ENCODE data around the gene HS3ST3A1. TPM values are rescaled to one million over a fixed set of nuclear protein-coding genes. Genes with fewer than 3 reads are reported as not detected.

Gene HS3ST3A1
- total RNA-seq, 4 donors from 2014 or later, result 2.9 to 10.5 (median 5.0) TPM

GRCh38 chr17:13582776-13583547 lies 18.8 kb downstream of the HS3ST3A1 start:
- peaks cover 2% of the 10 kb centered on the region for H3K27me3 ChIP-seq
- no peaks in the 10 kb centered on the region for H3K9me3 ChIP-seq
- DNase-seq (ENCODE audit: low spot score in 2 of 2), result no peak
- no peak for TF ChIP-seq CTCF (IDR thresholded peaks at IDR 0.05)
- no peak for TF ChIP-seq POLR2A (IDR thresholded peaks at IDR 0.05)
- no peak for TF ChIP-seq POLR2AphosphoS5 (IDR thresholded peaks at IDR 0.05)
- TF ChIP-seq EP300 (IDR thresholded peaks at IDR 0.05), result no peak
- no peaks in the 10 kb centered on the region for H3K36me3 ChIP-seq
- peaks cover 3% of the 10 kb centered on the region for H3K4me1 ChIP-seq
- WGBS, result 79% methylated on average over 9 of the region's 9 CpGs
- no peak overlapping the region for H3K27ac ChIP-seq
- H3K4me3 ChIP-seq, result no peak overlapping the region

- H3K27ac ChIP-seq, result no peak overlapping the region
- H3K36me3 ChIP-seq, result no peaks in the 10 kb centered on the region
- no peak overlapping the region for H3K4me3 ChIP-seq
- peaks cover 3% of the 10 kb centered on the region for H3K4me1 ChIP-seq
- no peaks in the 10 kb centered on the region for H3K9me3 ChIP-seq
- 26% methylated on average over 3 of the region's 3 CpGs for WGBS
- TF ChIP-seq CTCF (IDR thresholded peaks at IDR 0.05) (no peak), POLR2AphosphoS5 (IDR thresholded peaks at IDR 0.05) (no peak), POLR2A (IDR thresholded peaks at IDR 0.05) (no peak), EP300 (IDR thresholded peaks at IDR 0.05) (no peak)
- DNase-seq (ENCODE audit: low spot score in 2 of 2), result no peak
- H3K27me3 ChIP-seq, result peaks cover 2% of the 10 kb centered on the region
These were observed 19.8 kb downstream of the HS3ST3A1 start for GRCh38 chr17:13581925-13582324.

DNA sequence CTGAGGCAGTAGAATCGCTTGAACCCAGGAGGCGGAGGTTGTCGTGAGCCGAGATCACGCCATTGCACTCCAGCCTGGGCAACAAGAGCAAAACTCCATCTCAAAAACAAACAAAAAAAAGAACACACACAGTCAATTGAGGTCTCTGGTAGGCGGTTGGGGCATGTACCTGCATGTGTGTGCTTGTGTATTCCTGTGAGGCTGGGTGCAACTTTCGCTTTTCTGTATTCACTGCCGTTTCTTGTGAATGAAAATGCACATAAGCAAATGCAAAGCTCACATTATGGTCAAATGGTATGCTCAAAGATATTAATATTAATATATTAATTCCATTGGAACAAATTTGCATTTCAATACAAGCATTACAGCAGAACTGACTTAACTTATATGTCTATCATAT lies 20.9 kb downstream of the HS3ST3A1 start:
- H3K27ac ChIP-seq, result no peak overlapping the region
- no peaks in the 10 kb centered on the region for H3K27me3 ChIP-seq
- no peaks in the 10 kb centered on the region for H3K36me3 ChIP-seq
- WGBS, result 67% methylated on average over 8 of the region's 8 CpGs
- TF ChIP-seq POLR2AphosphoS5 (IDR thresholded peaks at IDR 0.05) (no peak), EP300 (IDR thresholded peaks at IDR 0.05) (no peak), POLR2A (IDR thresholded peaks at IDR 0.05) (no peak), CTCF (IDR thresholded peaks at IDR 0.05) (no peak)
- H3K4me3 ChIP-seq, result no peak overlapping the region
- H3K4me1 ChIP-seq, result peaks cover 3% of the 10 kb centered on the region
- no peak for DNase-seq (ENCODE audit: low spot score in 2 of 2)
- no peaks in the 10 kb centered on the region for H3K9me3 ChIP-seq

DNA sequence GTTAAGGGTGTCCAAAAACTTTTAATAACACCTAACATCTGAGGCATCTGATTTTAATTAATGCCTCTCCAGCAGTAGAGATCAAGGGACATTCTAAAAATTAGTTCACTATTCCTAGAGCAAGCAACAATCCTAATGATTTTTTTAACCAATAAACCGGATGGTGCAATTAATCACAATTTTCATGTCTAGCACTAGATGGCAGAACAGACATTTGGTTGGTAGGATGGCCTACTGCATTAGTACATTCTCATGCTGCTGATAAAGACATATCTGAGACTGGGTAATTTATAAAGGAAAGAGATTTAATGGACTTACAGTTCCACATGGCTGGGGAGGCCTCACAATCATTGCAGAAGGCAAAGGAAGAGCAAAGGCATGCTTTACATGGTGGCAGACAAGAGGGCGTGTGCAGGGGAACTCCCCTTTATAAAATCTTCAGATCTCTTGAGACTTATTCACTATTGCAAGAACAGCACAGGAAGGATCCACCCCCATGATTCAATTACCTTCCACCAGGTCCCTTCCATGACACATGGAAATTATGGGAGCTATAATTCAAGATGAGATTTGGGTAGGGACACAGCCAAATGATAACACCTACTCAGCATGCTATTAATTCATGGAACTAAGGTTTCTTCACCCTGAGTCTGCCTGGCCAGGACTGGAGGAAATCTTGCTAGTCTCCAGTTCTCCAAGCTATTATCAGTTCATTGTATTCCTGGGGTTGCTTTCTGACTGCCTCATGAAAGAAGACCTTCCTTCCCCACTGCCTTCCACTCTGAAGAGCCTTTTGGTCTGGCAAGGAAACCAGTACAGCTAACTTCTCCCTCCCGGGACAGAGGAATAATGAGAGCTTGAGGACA lies 24.8 kb downstream of the HS3ST3A1 start:
- Histone ChIP-seq H3K27ac (no peak overlapping the region), H3K9me3 (no peaks in the 10 kb centered on the region), H3K27me3 (no peaks in the 10 kb centered on the region), H3K4me3 (no peak overlapping the region), H3K36me3 (no peaks in the 10 kb centered on the region), H3K4me1 (no peaks in the 10 kb centered on the region)
- no peak for DNase-seq (ENCODE audit: low spot score in 2 of 2)
- TF ChIP-seq POLR2AphosphoS5 (IDR thresholded peaks at IDR 0.05) (no peak), POLR2A (IDR thresholded peaks at IDR 0.05) (no peak), CTCF (IDR thresholded peaks at IDR 0.05) (no peak), EP300 (IDR thresholded peaks at IDR 0.05) (no peak)
- 89% methylated on average over 3 of the region's 3 CpGs for WGBS

DNA sequence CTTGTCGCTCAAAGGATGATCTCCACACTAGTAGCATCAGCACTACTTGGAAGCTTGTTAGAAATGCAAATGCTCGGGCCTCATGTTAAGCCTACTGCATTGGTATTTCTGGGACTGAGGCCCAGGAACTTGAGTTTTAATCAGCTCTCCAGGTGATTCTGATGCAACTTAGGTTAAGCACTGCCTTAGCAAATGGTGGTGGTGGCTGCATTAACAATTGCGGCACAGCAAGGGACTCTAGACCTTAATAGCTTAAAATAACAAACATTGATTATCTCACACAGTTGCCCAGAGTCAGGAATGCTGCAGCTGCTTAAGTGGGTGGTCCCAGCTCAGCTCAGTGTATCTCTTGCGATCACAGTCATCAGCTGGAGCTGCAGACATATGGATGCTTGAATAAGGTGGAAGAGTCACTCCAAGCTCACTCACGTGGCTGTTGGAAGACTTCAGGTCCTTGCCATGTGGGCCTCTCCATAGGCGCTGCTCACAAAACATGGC lies 25.8 kb downstream of the HS3ST3A1 start:
- no peaks in the 10 kb centered on the region for H3K36me3 ChIP-seq
- no peak overlapping the region for H3K4me3 ChIP-seq
- H3K27me3 ChIP-seq, result no peaks in the 10 kb centered on the region
- 75% methylated on average over 5 of the region's 6 CpGs for WGBS
- no peak for TF ChIP-seq EP300 (IDR thresholded peaks at IDR 0.05)
- TF ChIP-seq POLR2A (IDR thresholded peaks at IDR 0.05), result no peak
- no peak for TF ChIP-seq POLR2AphosphoS5 (IDR thresholded peaks at IDR 0.05)
- TF ChIP-seq CTCF (IDR thresholded peaks at IDR 0.05), result no peak
- no peaks in the 10 kb centered on the region for H3K4me1 ChIP-seq
- no peak for DNase-seq (ENCODE audit: low spot score in 2 of 2)
- H3K27ac ChIP-seq, result no peak overlapping the region
- no peaks in the 10 kb centered on the region for H3K9me3 ChIP-seq

Data from suprapubic skin (tissue), 4 donors.